ENCODE data around the gene PPM1G.

The PPM1G gene

DNA sequence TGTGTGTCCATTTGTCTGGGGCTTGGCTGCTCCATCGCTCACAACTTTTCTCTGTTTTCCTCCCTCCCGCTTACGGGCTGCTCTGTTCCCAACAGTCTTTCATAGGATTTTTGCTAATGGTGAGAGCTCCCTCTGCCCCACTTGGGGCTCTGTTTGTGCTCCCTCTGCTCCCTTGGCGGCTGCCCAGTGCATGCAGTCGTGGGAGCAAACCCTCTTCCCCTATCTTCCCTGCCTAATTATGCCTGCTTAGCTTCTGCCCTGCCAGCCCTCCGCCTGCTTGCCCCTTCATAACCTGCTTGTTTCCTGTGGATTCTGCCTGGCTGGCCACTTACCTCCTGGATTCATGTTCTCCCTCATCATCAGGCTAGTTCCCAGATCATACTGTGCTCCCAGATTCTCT lies 26.2 kb upstream of the PPM1G start:
- no CpG with 5 or more reads among the region's 6 CpGs for WGBS (ENCODE audit: extremely low coverage, insufficient coverage, low lambda C conversion rate)
- Histone ChIP-seq H3K23ac (ENCODE audit: low read length) (no peak overlapping the region), H2BK15ac (replicated peaks; ENCODE audit: low read depth) (no peak overlapping the region)

DNA sequence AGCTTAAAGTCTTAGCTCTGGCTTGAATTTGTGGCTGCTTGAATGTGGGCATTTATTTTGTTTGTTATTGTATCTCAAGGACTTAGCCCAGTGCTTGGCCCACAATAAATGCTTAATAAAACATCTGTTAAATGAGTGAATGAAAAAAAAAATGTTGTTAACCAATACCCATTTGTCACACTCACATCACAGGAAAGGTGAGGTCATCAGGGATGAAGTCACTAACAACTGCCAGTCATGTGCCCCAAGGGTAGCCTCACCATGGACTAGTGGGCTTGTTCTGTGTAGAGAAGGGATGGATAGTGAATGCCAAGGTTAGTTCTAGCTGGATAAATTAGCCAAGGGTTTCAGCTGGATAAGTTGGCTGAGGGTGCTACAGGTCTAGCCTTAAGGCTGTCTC lies 22.0 kb upstream of the PPM1G start:
- Histone ChIP-seq H3K27ac (ENCODE audit: low read depth, low read length) (no peak overlapping the region), H4K8ac (ENCODE audit: low read depth, low read length) (no peak overlapping the region), H4K5ac (ENCODE audit: low read length) (no peak overlapping the region), H3K79me2 (ENCODE audit: control insufficient read depth, insufficient read depth, low read length) (peaks cover 28% of the 10 kb centered on the region), H3K27me3 (ENCODE audit: insufficient read depth, low read length, poor library complexity) (no peaks in the 10 kb centered on the region), H3K23ac (ENCODE audit: low read length) (no peak overlapping the region), H3K9ac (ENCODE audit: low read length) (no peak overlapping the region), H2BK120ac (ENCODE audit: low read depth, low read length) (no peak overlapping the region), H3K79me1 (ENCODE audit: low read length) (peaks cover 5% of the 10 kb centered on the region), H3K4me1 (ENCODE audit: control insufficient read depth, low read depth, low read length) (peaks cover 2% of the 10 kb centered on the region), H2BK15ac (replicated peaks; ENCODE audit: low read depth) (no peak overlapping the region), H2BK5ac (ENCODE audit: low read length) (no peak overlapping the region), H3K18ac (ENCODE audit: low read length) (no peak overlapping the region), H2AK5ac (ENCODE audit: low read length) (no peak overlapping the region), H3K4me3 (ENCODE audit: low read length) (no peak overlapping the region), H3K4ac (ENCODE audit: low read depth, low read length) (no peak overlapping the region), H3K4me2 (ENCODE audit: low read length) (no peak overlapping the region), H3K56ac (ENCODE audit: low read length) (no peak overlapping the region), H3K36me3 (ENCODE audit: control insufficient read depth, insufficient read depth, low read length) (peaks cover 11% of the 10 kb centered on the region)
- DNase-seq: peak; percentile 79

More for the DNA sequence above, 26.2 kb upstream of the PPM1G start:
- H3K56ac ChIP-seq (ENCODE audit: low read length): no peak overlapping the region
- no peak overlapping the region for H3K4ac ChIP-seq (ENCODE audit: low read depth, low read length)
- no peak overlapping the region for H3K18ac ChIP-seq (ENCODE audit: low read length)
- H3K27ac ChIP-seq (ENCODE audit: low read depth, low read length): no peak overlapping the region
- no peaks in the 10 kb centered on the region for H3K27me3 ChIP-seq (ENCODE audit: insufficient read depth, low read length, poor library complexity)
- H3K9ac ChIP-seq (ENCODE audit: low read length): no peak overlapping the region
- no peak overlapping the region for H4K8ac ChIP-seq (ENCODE audit: low read depth, low read length)
- H2AK5ac ChIP-seq (ENCODE audit: low read length): no peak overlapping the region
- peaks cover 15% of the 10 kb centered on the region for H3K36me3 ChIP-seq (ENCODE audit: control insufficient read depth, insufficient read depth, low read length)
- no peak for DNase-seq
- H2BK5ac ChIP-seq (ENCODE audit: low read length): no peak overlapping the region
- H4K5ac ChIP-seq (ENCODE audit: low read length): no peak overlapping the region
- H3K4me1 ChIP-seq (ENCODE audit: control insufficient read depth, low read depth, low read length): no peaks in the 10 kb centered on the region
- peaks cover 14% of the 10 kb centered on the region for H3K79me2 ChIP-seq (ENCODE audit: control insufficient read depth, insufficient read depth, low read length)
- no peak overlapping the region for H2BK120ac ChIP-seq (ENCODE audit: low read depth, low read length)
- peaks cover 3% of the 10 kb centered on the region for H3K79me1 ChIP-seq (ENCODE audit: low read length)
- H3K4me3 ChIP-seq (ENCODE audit: low read length): no peak overlapping the region
- H3K4me2 ChIP-seq (ENCODE audit: low read length): no peak overlapping the region

GRCh38 chr2:27428978-27429541 lies 19.7 kb upstream of the PPM1G start:
- Histone ChIP-seq H3K23ac (ENCODE audit: low read length) (peak overlapping the region; percentile 29), H3K56ac (ENCODE audit: low read length) (peak overlapping the region; percentile 96), H3K9ac (ENCODE audit: low read length) (peak overlapping the region; percentile 91), H3K79me1 (ENCODE audit: low read length) (peaks cover 5% of the 10 kb centered on the region), H3K4me1 (ENCODE audit: control insufficient read depth, low read depth, low read length) (peaks cover 2% of the 10 kb centered on the region), H4K8ac (ENCODE audit: low read depth, low read length) (peak overlapping the region; percentile 91), H3K4me3 (ENCODE audit: low read length) (peak overlapping the region; percentile 77), H2AK5ac (ENCODE audit: low read length) (no peak overlapping the region), H3K36me3 (ENCODE audit: control insufficient read depth, insufficient read depth, low read length) (peaks cover under 1% of the 10 kb centered on the region), H4K5ac (ENCODE audit: low read length) (no peak overlapping the region), H2BK5ac (ENCODE audit: low read length) (no peak overlapping the region), H3K4ac (ENCODE audit: low read depth, low read length) (peak overlapping the region; percentile 89), H3K18ac (ENCODE audit: low read length) (peak overlapping the region; percentile 97), H2BK120ac (ENCODE audit: low read depth, low read length) (peak overlapping the region; percentile 66), H3K79me2 (ENCODE audit: control insufficient read depth, insufficient read depth, low read length) (peaks cover 28% of the 10 kb centered on the region), H3K4me2 (ENCODE audit: low read length) (peak overlapping the region; percentile 82), H2BK15ac (replicated peaks; ENCODE audit: low read depth) (no peak overlapping the region), H3K27me3 (ENCODE audit: insufficient read depth, low read length, poor library complexity) (no peaks in the 10 kb centered on the region), H3K27ac (ENCODE audit: low read depth, low read length) (peak overlapping the region; percentile 98)
- no CpG with 5 or more reads among the region's 51 CpGs for WGBS (ENCODE audit: extremely low coverage, insufficient coverage, low lambda C conversion rate)
- DNase-seq: peak; percentile 92

DNA sequence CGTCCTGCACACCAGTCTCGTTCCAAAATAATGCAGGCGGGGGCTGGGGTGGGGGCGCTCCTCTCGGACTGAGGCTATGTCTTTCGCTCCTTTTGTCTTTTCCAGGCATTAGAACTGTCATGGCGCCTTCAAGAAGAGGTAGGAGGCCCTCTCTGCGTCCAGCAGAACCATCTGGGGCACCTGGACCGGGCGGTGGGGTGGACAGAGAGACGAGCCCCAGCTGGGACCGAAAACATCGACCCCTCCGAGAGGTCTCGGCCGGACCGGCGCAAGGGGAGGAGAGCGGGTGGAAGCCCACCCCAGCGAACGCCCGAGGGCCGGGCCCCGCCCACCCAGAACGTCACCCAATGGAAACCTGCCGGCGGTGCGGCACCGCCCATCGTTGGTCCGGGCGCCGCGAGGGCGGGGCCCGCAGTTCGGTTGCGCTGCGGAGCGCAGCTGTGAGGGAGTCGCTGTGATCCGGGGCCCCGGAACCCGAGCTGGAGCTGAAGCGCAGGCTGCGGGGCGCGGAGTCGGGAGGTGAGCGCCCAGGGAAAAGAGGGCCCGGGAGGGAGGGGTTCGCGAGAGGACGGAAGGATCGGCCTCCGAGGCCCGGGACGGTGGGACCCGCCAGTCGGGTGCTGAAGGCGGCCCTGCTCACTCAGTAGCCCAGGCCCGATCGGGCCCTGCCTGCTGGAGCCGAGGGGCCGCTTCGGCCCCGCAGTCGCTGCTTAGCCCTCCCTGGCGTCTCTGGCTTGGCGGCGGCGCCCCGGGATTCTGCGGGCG lies 19.0 kb upstream of the PPM1G start, which contains the start of gene NRBP1:
NRBP1 (plus strand) TSS at position 419 of the 765 bp plus-strand sequence. CDS start 4,643 bp downstream, outside the sequence.
- no CpG with 5 or more reads among the region's 75 CpGs for WGBS (ENCODE audit: extremely low coverage, insufficient coverage, low lambda C conversion rate)
- H3K4me3 ChIP-seq (ENCODE audit: low read length): peak within 1 kb of the TSS; percentile 77
- peaks cover 5% of the 10 kb centered on the region for H3K79me1 ChIP-seq (ENCODE audit: low read length)

GRCh38 chr2:27427863-27428212 lies 18.4 kb upstream of the PPM1G start:
- peak overlapping the region; percentile 88 for H3K9ac ChIP-seq (ENCODE audit: low read length)
- peaks cover 2% of the 10 kb centered on the region for H3K4me1 ChIP-seq (ENCODE audit: control insufficient read depth, low read depth, low read length)
- peak overlapping the region; percentile 99 for H3K27ac ChIP-seq (ENCODE audit: low read depth, low read length)
- H3K4ac ChIP-seq (ENCODE audit: low read depth, low read length): no peak overlapping the region
- H3K23ac ChIP-seq (ENCODE audit: low read length): no peak overlapping the region
- H2BK5ac ChIP-seq (ENCODE audit: low read length): no peak overlapping the region
- H3K27me3 ChIP-seq (ENCODE audit: insufficient read depth, low read length, poor library complexity): no peaks in the 10 kb centered on the region
- H3K4me3 ChIP-seq (ENCODE audit: low read length): peak overlapping the region; percentile 67
- H2AK5ac ChIP-seq (ENCODE audit: low read length): no peak overlapping the region
- H2BK15ac ChIP-seq (replicated peaks; ENCODE audit: low read depth): no peak overlapping the region
- no peak overlapping the region for H4K8ac ChIP-seq (ENCODE audit: low read depth, low read length)
- no peak for DNase-seq
- peak overlapping the region; percentile 85 for H3K18ac ChIP-seq (ENCODE audit: low read length)
- peaks cover 28% of the 10 kb centered on the region for H3K79me2 ChIP-seq (ENCODE audit: control insufficient read depth, insufficient read depth, low read length)
- H3K79me1 ChIP-seq (ENCODE audit: low read length): peaks cover 2% of the 10 kb centered on the region
- WGBS (ENCODE audit: extremely low coverage, insufficient coverage, low lambda C conversion rate): 98% methylated on average over 3 of the region's 7 CpGs
- H4K5ac ChIP-seq (ENCODE audit: low read length): no peak overlapping the region
- H3K36me3 ChIP-seq (ENCODE audit: control insufficient read depth, insufficient read depth, low read length): no peaks in the 10 kb centered on the region
- H3K4me2 ChIP-seq (ENCODE audit: low read length): peak overlapping the region; percentile 74
- no peak overlapping the region for H2BK120ac ChIP-seq (ENCODE audit: low read depth, low read length)
- H3K56ac ChIP-seq (ENCODE audit: low read length): peak overlapping the region; percentile 92

More for the DNA sequence above, 19.0 kb upstream of the PPM1G start, which contains the start of gene NRBP1:
- H3K27me3 ChIP-seq (ENCODE audit: insufficient read depth, low read length, poor library complexity): no peaks in the 10 kb centered on the region
- H3K9ac ChIP-seq (ENCODE audit: low read length): peak within 1 kb of the TSS; percentile 91
- peak within 1 kb of the TSS; percentile 29 for H3K23ac ChIP-seq (ENCODE audit: low read length)
- peak within 1 kb of the TSS; percentile 96 for H3K56ac ChIP-seq (ENCODE audit: low read length)
- peak within 1 kb of the TSS; percentile 97 for H3K18ac ChIP-seq (ENCODE audit: low read length)
- H3K4me2 ChIP-seq (ENCODE audit: low read length): peak within 1 kb of the TSS; percentile 82
- no peak within 1 kb of the TSS for H2BK15ac ChIP-seq (replicated peaks; ENCODE audit: low read depth)
- H3K36me3 ChIP-seq (ENCODE audit: control insufficient read depth, insufficient read depth, low read length): no peaks in the 10 kb centered on the region
- DNase-seq: peak; percentile 95
- no peak within 1 kb of the TSS for H2BK5ac ChIP-seq (ENCODE audit: low read length)
- H3K79me2 ChIP-seq (ENCODE audit: control insufficient read depth, insufficient read depth, low read length): peaks cover 28% of the 10 kb centered on the region
- no peak within 1 kb of the TSS for H2AK5ac ChIP-seq (ENCODE audit: low read length)
- peak within 1 kb of the TSS; percentile 99 for H3K27ac ChIP-seq (ENCODE audit: low read depth, low read length)
- H4K5ac ChIP-seq (ENCODE audit: low read length): no peak within 1 kb of the TSS
- H3K4me1 ChIP-seq (ENCODE audit: control insufficient read depth, low read depth, low read length): peaks cover 2% of the 10 kb centered on the region
- peak within 1 kb of the TSS; percentile 89 for H3K4ac ChIP-seq (ENCODE audit: low read depth, low read length)
- H2BK120ac ChIP-seq (ENCODE audit: low read depth, low read length): peak within 1 kb of the TSS; percentile 66
- peak within 1 kb of the TSS; percentile 91 for H4K8ac ChIP-seq (ENCODE audit: low read depth, low read length)

Measured in mesendoderm (in vitro differentiated cells).